Smooth muscle cell (in vitro differentiated cells): ENCODE data around the gene NHSL2. TPM values are rescaled to one million over a fixed set of nuclear protein-coding genes. Genes with fewer than 3 reads are reported as not detected.

Experiments
- DNase-seq: peaks from one replicate; lab custom pipeline; 2025; ENCODE audit not compliant: unreplicated experiment; lab: John Stamatoyannopoulos, UW
- H2AFZ ChIP-seq: fragments of 200-600 bp; sonication (generic); 2 replicates; pipeline ENCODE4 v1.6.0; 2016; ENCODE audit warnings: antibody characterized with exemption, low read depth, mild to moderate bottlenecking
- H3F3A ChIP-seq: fragments of 200-600 bp; sonication (generic); 2 replicates; pipeline ENCODE4 v1.6.0; 2017; ENCODE audit warnings: antibody characterized with exemption, low read depth
- H3K27ac ChIP-seq: fragments of 200-600 bp; sonication (generic); 2 replicates; pipeline ENCODE4 v1.5.1; 2016; ENCODE audit warnings: low read depth, mild to moderate bottlenecking
- H3K27me3 ChIP-seq: fragments of 200-600 bp; sonication (generic); 2 replicates; pipeline ENCODE4 v1.6.1; 2016; ENCODE audit warnings: low read depth, mild to moderate bottlenecking
- H3K36me3 ChIP-seq: fragments of 200-600 bp; sonication (generic); 2 replicates; pipeline ENCODE4 v1.5.1; 2016; ENCODE audit warnings: low read depth
- H3K4me1 ChIP-seq: fragments of 200-600 bp; sonication (generic); 2 replicates; pipeline ENCODE4 v1.5.1; 2016; ENCODE audit warnings: low read depth
- H3K4me2 ChIP-seq: fragments of 200-600 bp; sonication (generic); 2 replicates; pipeline ENCODE4 v1.6.0; 2016; ENCODE audit warnings: mild to moderate bottlenecking
- H3K4me3 ChIP-seq: fragments of 200-600 bp; sonication (generic); 2 replicates; pipeline ENCODE4 v1.5.1; 2016; ENCODE audit warnings: mild to moderate bottlenecking
- H3K79me2 ChIP-seq: fragments of 200-600 bp; sonication (generic); 2 replicates; pipeline ENCODE4 v1.6.0; 2016; ENCODE audit warnings: low read depth, mild to moderate bottlenecking
- H3K9ac ChIP-seq: fragments of 200-600 bp; sonication (generic); 2 replicates; pipeline ENCODE4 v1.6.0; 2016; ENCODE audit warnings: low read depth
- H3K9me3 ChIP-seq: fragments of 200-600 bp; sonication (generic); replicated peaks from 2 replicates; pipeline ENCODE4 v1.5.1; 2016; ENCODE audit warnings: low read depth
- H4K20me1 ChIP-seq: fragments of 200-600 bp; sonication (generic); 2 replicates; pipeline ENCODE4 v1.6.0; 2016; ENCODE audit warnings: low read depth
- WGBS: methylation state at CpG from one replicate; pipeline ENCODE4 v1.1.7; 2016; ENCODE audit warnings: low lambda C conversion rate; 5-methylcytosine and 5-hydroxymethylcytosine counted together
- polyA plus RNA-seq: library from polyadenylated mRNA; unstranded; fragments of >200 nt; fragmentation: Nextera tagmentation; extraction: Ambion mirVana; gene quantifications from 2 replicates; pipeline ENCODE4 v1.2.1, GENCODE V29; 2016
- total RNA-seq: library from RNA; depleted of rRNA; stranded (reverse); fragments of >200 nt; gene quantifications from 2 replicates; pipeline ENCODE4 v1.2.3, GENCODE V29; 2014
- TF ChIP-seq, protein P1 (sequence below): fragments of 200-600 bp; sonication (generic); IDR thresholded peaks from 2 replicates; pipeline ENCODE4 v1.5.1; 2017; ENCODE audit warnings: borderline replicate concordance, mild to moderate bottlenecking, antibody characterized with exemption; ENCODE audit not compliant: insufficient read depth, poor library complexity, severe bottlenecking

NHSL2 gene
- total and polyA plus RNA-seq, 2 experiments from 2014 or later: 2.9 to 3.3 TPM

GRCh38 chrX:72051589-72051988, 140.9 kb downstream of the NHSL2 start:
- Histone ChIP-seq H3K9ac (no peak overlapping the region), H3K79me2 (no peaks in the 10 kb centered on the region), H3K9me3 (peaks cover 5% of the 10 kb centered on the region), H3K4me2 (no peak overlapping the region), H3K27me3 (no peaks in the 10 kb centered on the region), H3K27ac (no peak overlapping the region), H3K4me3 (no peak overlapping the region), H3K36me3 (no peaks in the 10 kb centered on the region), H3K4me1 (no peaks in the 10 kb centered on the region), H4K20me1 (no peaks in the 10 kb centered on the region), H3F3A (no peaks in the 10 kb centered on the region), H2AFZ (no peak overlapping the region)
- DNase-seq: no peak
- 84% methylated on average over 2 of the region's 2 CpGs for WGBS
- TF ChIP-seq, protein P1, sequence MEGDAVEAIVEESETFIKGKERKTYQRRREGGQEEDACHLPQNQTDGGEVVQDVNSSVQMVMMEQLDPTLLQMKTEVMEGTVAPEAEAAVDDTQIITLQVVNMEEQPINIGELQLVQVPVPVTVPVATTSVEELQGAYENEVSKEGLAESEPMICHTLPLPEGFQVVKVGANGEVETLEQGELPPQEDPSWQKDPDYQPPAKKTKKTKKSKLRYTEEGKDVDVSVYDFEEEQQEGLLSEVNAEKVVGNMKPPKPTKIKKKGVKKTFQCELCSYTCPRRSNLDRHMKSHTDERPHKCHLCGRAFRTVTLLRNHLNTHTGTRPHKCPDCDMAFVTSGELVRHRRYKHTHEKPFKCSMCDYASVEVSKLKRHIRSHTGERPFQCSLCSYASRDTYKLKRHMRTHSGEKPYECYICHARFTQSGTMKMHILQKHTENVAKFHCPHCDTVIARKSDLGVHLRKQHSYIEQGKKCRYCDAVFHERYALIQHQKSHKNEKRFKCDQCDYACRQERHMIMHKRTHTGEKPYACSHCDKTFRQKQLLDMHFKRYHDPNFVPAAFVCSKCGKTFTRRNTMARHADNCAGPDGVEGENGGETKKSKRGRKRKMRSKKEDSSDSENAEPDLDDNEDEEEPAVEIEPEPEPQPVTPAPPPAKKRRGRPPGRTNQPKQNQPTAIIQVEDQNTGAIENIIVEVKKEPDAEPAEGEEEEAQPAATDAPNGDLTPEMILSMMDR: no peak

DNA sequence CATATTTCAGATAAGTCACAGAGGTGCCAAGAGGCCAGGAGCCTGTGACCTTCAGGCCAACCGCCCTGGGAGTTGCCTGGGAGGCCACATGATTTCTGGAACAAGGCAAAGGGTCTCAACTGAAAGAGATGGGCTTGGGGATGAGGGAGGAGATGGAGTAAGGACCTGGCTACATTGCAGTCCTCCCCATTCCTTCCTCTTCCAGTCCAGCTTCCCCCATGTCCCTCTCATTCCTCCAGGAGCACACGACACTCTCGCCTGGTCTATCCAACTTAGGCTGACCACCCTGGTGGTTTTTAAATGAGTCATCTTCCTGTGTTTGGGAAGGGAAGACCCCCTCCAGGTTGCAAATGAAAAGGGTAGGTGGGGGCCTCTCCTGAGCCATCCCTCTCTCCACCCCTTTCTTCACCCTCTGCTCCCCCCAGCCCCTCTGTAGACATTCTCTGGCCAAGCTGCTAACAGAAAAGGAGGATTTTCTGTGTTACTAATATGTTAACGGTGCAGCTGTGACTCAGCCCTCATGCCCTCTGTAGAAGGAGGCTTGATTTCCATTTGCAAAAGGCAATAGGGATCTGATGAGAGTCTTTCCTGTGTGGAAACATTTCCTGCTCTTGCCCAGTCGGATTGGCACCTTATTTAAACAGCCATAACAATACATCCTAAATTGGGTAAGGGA, 141.9 kb downstream of the NHSL2 start:
- H3K79me2 ChIP-seq: no peaks in the 10 kb centered on the region
- H3F3A ChIP-seq: no peaks in the 10 kb centered on the region
- no peak overlapping the region for H3K9ac ChIP-seq
- no peak overlapping the region for H3K27ac ChIP-seq
- H3K27me3 ChIP-seq: no peaks in the 10 kb centered on the region
- TF ChIP-seq, protein P1: no peak
- H3K36me3 ChIP-seq: no peaks in the 10 kb centered on the region
- no peak for DNase-seq
- H2AFZ ChIP-seq: no peak overlapping the region
- no peaks in the 10 kb centered on the region for H3K4me1 ChIP-seq
- peaks cover 5% of the 10 kb centered on the region for H3K9me3 ChIP-seq
- no peak overlapping the region for H3K4me3 ChIP-seq
- no peaks in the 10 kb centered on the region for H4K20me1 ChIP-seq
- WGBS: 41% methylated on average over 5 of the region's 5 CpGs
- H3K4me2 ChIP-seq: no peak overlapping the region

GRCh38 chrX:72053508-72053907, 142.9 kb downstream of the NHSL2 start:
- DNase-seq: no peak
- no peaks in the 10 kb centered on the region for H3K27me3 ChIP-seq
- WGBS: 79% methylated on average over 5 of the region's 5 CpGs

More at GRCh38 chrX:72053508-72053907, 142.9 kb downstream of the NHSL2 start:
- no peak overlapping the region for H3K27ac ChIP-seq
- TF ChIP-seq, protein P1: no peak
- H3K4me3 ChIP-seq: no peak overlapping the region
- H4K20me1 ChIP-seq: no peaks in the 10 kb centered on the region
- no peak overlapping the region for H2AFZ ChIP-seq
- no peaks in the 10 kb centered on the region for H3K36me3 ChIP-seq
- H3F3A ChIP-seq: no peaks in the 10 kb centered on the region
- no peaks in the 10 kb centered on the region for H3K79me2 ChIP-seq
- H3K4me2 ChIP-seq: no peak overlapping the region
- H3K4me1 ChIP-seq: no peaks in the 10 kb centered on the region
- peaks cover 5% of the 10 kb centered on the region for H3K9me3 ChIP-seq
- H3K9ac ChIP-seq: no peak overlapping the region
